GM23338 (cell line): Measurements from ENCODE around the gene RET.

Source experiments
- CREB1 ChIP-seq: fragments of 250-450 bp; sonication (Bioruptor Pico); IDR thresholded peaks from 2 replicates; pipeline ENCODE4 v1.5.0; 2020; ENCODE audit warnings: low read depth, mild to moderate bottlenecking, moderate library complexity
- CTCF ChIP-seq, 2 experiments: fragments of 200-600 bp in 1 of 2; sonication (generic) in 1 of 2; conservative IDR thresholded peaks; 2 replicates each; pipeline versions ENCODE4 v1.5.1 to v1.6.1; 2016 to 2017; ENCODE audit warnings: antibody characterized with exemption in 2 of 2, low read depth in 2 of 2, mild to moderate bottlenecking in 2 of 2, moderate library complexity in 1 of 2
- EZH2 ChIP-seq: fragments of 200-600 bp; sonication (generic); IDR thresholded peaks from one replicate; pipeline ENCODE4 v1.8.0; 2017; ENCODE audit warnings: antibody characterized with exemption, mild to moderate bottlenecking, low read depth; ENCODE audit not compliant: unreplicated experiment
- EZH2phosphoT487 ChIP-seq: fragments of 200-600 bp; sonication (generic); IDR thresholded peaks from one replicate; pipeline ENCODE4 v1.8.1; 2018; ENCODE audit warnings: antibody characterized with exemption; ENCODE audit not compliant: unreplicated experiment
- JUNB ChIP-seq: IDR thresholded peaks from one replicate; pipeline ENCODE4 v1.6.1; 2016; ENCODE audit warnings: antibody characterized with exemption; ENCODE audit not compliant: unreplicated experiment
- POLR2AphosphoS5 ChIP-seq: IDR thresholded peaks from 2 replicates; pipeline ENCODE4 v1.6.1; 2016; ENCODE audit warnings: antibody characterized with exemption, low read depth
- REST ChIP-seq: IDR thresholded peaks from one replicate; pipeline ENCODE4 v1.6.1; 2018; ENCODE audit warnings: antibody characterized with exemption; ENCODE audit not compliant: unreplicated experiment
- STAT1 ChIP-seq: IDR thresholded peaks from one replicate; pipeline ENCODE4 v1.6.1; 2016; ENCODE audit warnings: antibody characterized with exemption; ENCODE audit not compliant: unreplicated experiment
- ZNF114 ChIP-seq: fragments of 250-450 bp; sonication (Bioruptor Pico); IDR thresholded peaks from 2 replicates; pipeline ENCODE4 v1.5.0; 2020; ENCODE audit warnings: mild to moderate bottlenecking, moderate library complexity
- ZNF331 ChIP-seq: fragments of 250-450 bp; sonication (Bioruptor Pico); IDR thresholded peaks from 2 replicates; pipeline ENCODE4 v1.5.0; 2020; ENCODE audit warnings: low read depth, mild to moderate bottlenecking, moderate library complexity

GRCh38 chr10:43093423-43094076, 16.7 kb downstream of the RET start:
- peak in 1 of 2 experiments; percentile 51; a peak in 2 of 4 replicates for TF ChIP-seq CTCF (conservative IDR thresholded peaks at IDR 0.05; ENCODE audit: low read depth in 2 of 2)
- TF ChIP-seq EZH2phosphoT487, result no peak
- no peak for TF ChIP-seq EZH2
- TF ChIP-seq REST, result peak; percentile 60
- no peak for TF ChIP-seq POLR2AphosphoS5
- no peak for TF ChIP-seq JUNB
- no peak for TF ChIP-seq CREB1
- no peak for TF ChIP-seq ZNF331
- no peak for TF ChIP-seq STAT1
- no peak for TF ChIP-seq ZNF114 (CRISPR knock-in tag)
